HG02759 (cell line): Measurements from ENCODE around the gene FSTL3.
"Not testable (repeated sequence)": the region's sequence is repeated elsewhere in the genome, so short reads cannot be mapped to it uniquely, and the experiment has no call there.

Experiments used
- ATAC-seq: cut with Tn5 transposase; IDR thresholded peaks from one replicate; pipeline ENCODE4 v1.9.1; 2021; ENCODE audit warnings: mild to moderate bottlenecking, moderate library complexity; ENCODE audit not compliant: unreplicated experiment

Gene FSTL3

GRCh38 chr19:660793-661426 is 15.3 kb upstream of the FSTL3 start:
- no peak for ATAC-seq

GRCh38 chr19:661427-662196 is 14.6 kb upstream of the FSTL3 start:
- ATAC-seq, result no peak

GRCh38 chr19:662207-662961 is 13.8 kb upstream of the FSTL3 start:
- peak; percentile 22 for ATAC-seq

- ATAC-seq, result peak; percentile 66
These were observed 13.1 kb upstream of the FSTL3 start, which contains the start of gene RNF126 for GRCh38 chr19:662962-663681. TSS of gene RNF126 (minus strand) at chr19:663214. CDS start at chr19:663121, 93 bp downstream.

- ATAC-seq, result no peak
These were observed 12.5 kb upstream of the FSTL3 start for GRCh38 chr19:663682-664117.

GRCh38 chr19:664913-665443 is 11.2 kb upstream of the FSTL3 start:
- no peak for ATAC-seq

- not testable (repeated sequence) for ATAC-seq
These were observed 9.1 kb upstream of the FSTL3 start for GRCh38 chr19:666985-667573.

- not testable (repeated sequence) for ATAC-seq
These were observed 7.3 kb upstream of the FSTL3 start for GRCh38 chr19:668675-669434.

- no peak for ATAC-seq
These were observed 5.5 kb upstream of the FSTL3 start for GRCh38 chr19:670609-671075.

GRCh38 chr19:674282-675151 is 1.7 kb upstream of the FSTL3 start:
- ATAC-seq, result no peak

GRCh38 chr19:676007-676338 is 219 bp upstream of the FSTL3 start:
- ATAC-seq, result no peak

- ATAC-seq, result no peak
These were observed 1.0 kb downstream of the FSTL3 start for GRCh38 chr19:677201-677600.

- no peak for ATAC-seq
These were observed 1.6 kb downstream of the FSTL3 start for GRCh38 chr19:677601-678436.

GRCh38 chr19:678791-679388 is 2.7 kb downstream of the FSTL3 start:
- ATAC-seq, result no peak

- ATAC-seq, result peak; percentile 20
These were observed 3.5 kb downstream of the FSTL3 start for GRCh38 chr19:679418-680286.

GRCh38 chr19:680287-681028 is 4.3 kb downstream of the FSTL3 start:
- ATAC-seq, result peak; percentile 75
